AG10803 (cell line): ENCODE results near the gene TRIM28.

Experiments
- DNase-seq: peaks from one replicate; pipeline ENCODE4 v3.0.0; 2010; ENCODE audit warnings: low read depth
- H3K4me3 ChIP-seq: 2 replicates; pipeline ENCODE4 v1.5.1; 2011; ENCODE audit warnings: mild to moderate bottlenecking, low read length, control low read depth
- CTCF ChIP-seq: conservative IDR thresholded peaks from 2 replicates; pipeline ENCODE4 v1.5.1; 2011; ENCODE audit warnings: mild to moderate bottlenecking, low read length, control low read depth, inconsistent platforms

TRIM28 gene

GRCh38 chr19:58515259-58515658 lies 28.6 kb upstream of the TRIM28 start:
- no peak for TF ChIP-seq CTCF
- DNase-seq = no peak
- H3K4me3 ChIP-seq = no peak overlapping the region

GRCh38 chr19:58516246-58516836 lies 27.5 kb upstream of the TRIM28 start:
- DNase-seq = no peak
- no peak for TF ChIP-seq CTCF
- H3K4me3 ChIP-seq = no peak overlapping the region

- no peak for TF ChIP-seq CTCF
- H3K4me3 ChIP-seq = no peak overlapping the region
- DNase-seq = no peak
Measured at GRCh38 chr19:58516964-58517833, 26.7 kb upstream of the TRIM28 start.

- DNase-seq = no peak
- no peak for TF ChIP-seq CTCF
- peak overlapping the region; percentile 88 for H3K4me3 ChIP-seq
Measured at GRCh38 chr19:58518256-58519086, 25.4 kb upstream of the TRIM28 start.

- peak; percentile 72 for TF ChIP-seq CTCF
- peak; percentile 73 for DNase-seq
- H3K4me3 ChIP-seq = peak overlapping the region; percentile 88
Measured at GRCh38 chr19:58519087-58519354, 24.8 kb upstream of the TRIM28 start.

- peak within 1 kb of the TSS; percentile 88 for H3K4me3 ChIP-seq
- DNase-seq = peak; percentile 97
- TF ChIP-seq CTCF = peak; percentile 62
Measured at GRCh38 chr19:58519355-58520256, 24.3 kb upstream of the TRIM28 start, which contains the start of gene ZBTB45. Gene ZBTB45, minus strand, starts transcription at chr19:58519810. Its CDS starts 2,137 bp downstream, at chr19:58517673.
